ENCODE measurements around the gene FHIT. TPM values are rescaled to one million over a fixed set of nuclear protein-coding genes. Genes with fewer than 3 reads are reported as not detected.

The FHIT gene
- total and polyA plus RNA-seq, 10 of the 15 experiments (the other 5 are each of a cell fraction or from before 2014, with no cell fraction given) = 4.2 to 14.9 (median 9.4) TPM

GRCh38 chr3:60953351-60953750 lies 297.9 kb downstream of the FHIT start (continued):
- no peak for TF ChIP-seq WRNIP1 (IDR thresholded peaks at IDR 0.05; ENCODE audit: borderline replicate concordance, low read depth, low read length)

- no peaks in the 10 kb centered on the region for H3K36me3 ChIP-seq (ENCODE audit: control insufficient read depth in 2 of 2, insufficient read depth in 2 of 2, low read length in 1 of 2)
- CTCF ChIA-PET = no interaction called here
- no peak for FAIRE-seq
- H3K9me3 ChIP-seq (replicated peaks; ENCODE audit: control insufficient read depth, insufficient read depth, low read length) = no peaks in the 10 kb centered on the region; the same call in 2 of the 3 replicates
- H3K4me2 ChIP-seq (ENCODE audit: control insufficient read depth, insufficient read depth) = no peak overlapping the region
- TF ChIP-seq NFXL1 (IDR thresholded peaks at IDR 0.05; ENCODE audit: borderline replicate concordance) (no peak), NKRF (conservative IDR thresholded peaks at IDR 0.05) (no peak), MEF2A (IDR thresholded peaks at IDR 0.05; ENCODE audit: insufficient read depth, low read depth, low read length) (no peak), CUX1 (IDR thresholded peaks at IDR 0.05; ENCODE audit: insufficient replicate concordance, low read depth, low read length) (no peak), STAT3 (IDR thresholded peaks at IDR 0.05; ENCODE audit: low read depth, low read length) (no peak), POLR2AphosphoS2 (IDR thresholded peaks at IDR 0.05; ENCODE audit: low read depth, low read length) (no peak), SMARCA5 (IDR thresholded peaks at IDR 0.05) (no peak), SREBF2 (IDR thresholded peaks at IDR 0.05; ENCODE audit: low read length) (no peak), ZNF207 (IDR thresholded peaks at IDR 0.05; ENCODE audit: borderline replicate concordance) (no peak), MTA3 (IDR thresholded peaks at IDR 0.05; ENCODE audit: borderline replicate concordance, low read length) (no peak), KAT2A (conservative IDR thresholded peaks at IDR 0.05; ENCODE audit: control insufficient read depth, low read depth, low read length) (no peak), TCF12 (IDR thresholded peaks at IDR 0.05; ENCODE audit: low read depth, low read length) (no peak), SMAD1 (IDR thresholded peaks at IDR 0.05; ENCODE audit: low read depth, partially characterized antibody) (no peak)
- no peaks in the 10 kb centered on the region for H4K20me1 ChIP-seq (ENCODE audit: control insufficient read depth, insufficient read depth)
- in situ Hi-C loops (cut with MboI) (no loop called here), intact Hi-C loops (cut with micrococcal nuclease; ENCODE audit: unreplicated experiment) (no loop called here)
- no peaks in the 10 kb centered on the region for H3K4me1 ChIP-seq (ENCODE audit: control insufficient read depth, insufficient read depth, low read length)
- BruUV-seq (replicated peaks) = no TSS peak
- H2AFZ ChIP-seq (ENCODE audit: control insufficient read depth, low read depth, low read length) = no peak overlapping the region
- no peak for ATAC-seq
- H3K27me3 ChIP-seq (replicated peaks in 1 of 2; ENCODE audit: control insufficient read depth in 2 of 2, insufficient read depth in 2 of 2, low read length in 1 of 2) = no peaks in the 10 kb centered on the region
- DNase-seq (ENCODE audit: low read depth, low spot score) = no peak
- RAD21 ChIA-PET (ENCODE audit: unreplicated experiment) = no interaction called here
- H3K79me2 ChIP-seq (ENCODE audit: control insufficient read depth, insufficient read depth, low read length) = no peaks in the 10 kb centered on the region
- POLR2A ChIA-PET = no interaction called here
- SMC1A ChIA-PET (ENCODE audit: uncharacterized antibody, unreplicated experiment) = no interaction called here
- H3K9ac ChIP-seq (ENCODE audit: control insufficient read depth, insufficient read depth, low read length) = no peak overlapping the region
- H3K27ac ChIP-seq (ENCODE audit: control insufficient read depth, insufficient read depth) = no peak overlapping the region
- H3K4me3 ChIP-seq = no peak overlapping the region
- WGBS (ENCODE audit: insufficient coverage, insufficient replicate concordance, low lambda C conversion rate, missing lambda C conversion rate) = 48% methylated on average over 4 of the region's 6 CpGs
Observed at GRCh38 chr3:60952055-60952454, 299.2 kb downstream of the FHIT start.
